ENCODE results near the gene CCNI.
"Not testable (repeated sequence)": the region's sequence is repeated elsewhere in the genome, so short reads cannot be mapped to it uniquely, and the experiment has no call there.

The CCNI gene

DNA sequence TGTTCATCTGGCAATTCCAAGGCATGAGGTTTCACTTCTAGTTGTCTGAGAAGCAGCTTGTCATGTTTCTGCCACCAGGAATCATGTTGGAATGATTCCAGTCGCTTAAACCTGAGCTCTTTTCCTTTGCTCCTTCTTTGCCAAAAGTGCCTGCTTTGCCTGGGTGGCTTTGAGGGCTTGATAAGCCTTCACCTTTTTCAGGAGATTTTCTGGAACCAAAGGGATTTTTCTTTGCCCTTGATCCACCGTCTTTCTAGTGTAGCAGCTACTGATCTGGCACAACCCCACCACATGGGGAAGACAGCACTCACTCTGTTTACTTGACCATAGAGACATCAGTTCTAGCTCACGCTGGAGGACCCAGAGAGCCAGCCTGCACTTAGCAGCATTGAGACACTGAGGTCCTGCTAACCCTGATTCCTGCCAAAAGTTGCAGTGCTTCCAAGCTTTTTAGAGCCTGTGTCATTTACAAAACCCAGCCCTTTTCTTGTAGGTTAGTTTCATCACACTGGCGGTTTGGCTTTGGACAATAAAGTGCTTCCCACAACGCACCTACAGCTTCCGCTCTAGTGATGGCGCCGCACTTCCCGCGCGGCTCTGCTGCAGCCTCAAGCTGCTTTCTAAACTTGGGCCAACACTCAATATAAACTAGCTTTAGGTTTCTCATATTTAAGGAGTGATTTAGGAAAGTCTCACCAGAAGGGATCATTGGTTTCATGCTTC lies 7.3 kb upstream of the CCNI start:
- DNase-seq (ENCODE audit: low read depth in 2 of 2): no peak

DNA sequence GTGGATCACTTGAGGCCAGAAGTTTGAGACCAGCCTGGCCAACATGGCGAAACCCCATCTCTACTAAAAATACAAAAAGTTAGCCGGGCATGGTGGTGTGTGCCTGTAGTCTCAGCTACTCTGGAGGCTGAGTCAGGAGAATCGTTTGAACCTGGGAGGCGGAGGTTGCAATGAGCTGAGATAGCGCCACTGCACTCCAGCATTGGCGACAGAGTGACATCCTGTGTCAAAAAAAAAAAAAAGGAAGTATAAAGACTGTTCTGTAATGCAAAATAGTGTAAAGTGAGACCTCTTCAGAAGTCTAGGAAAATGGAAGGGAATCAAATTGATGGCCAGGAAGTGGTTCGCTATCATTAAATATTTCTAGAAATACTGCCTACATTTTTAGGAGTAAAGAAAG lies 5.0 kb upstream of the CCNI start:
- DNase-seq (ENCODE audit: low read depth in 2 of 2): not testable (repeated sequence)

DNA sequence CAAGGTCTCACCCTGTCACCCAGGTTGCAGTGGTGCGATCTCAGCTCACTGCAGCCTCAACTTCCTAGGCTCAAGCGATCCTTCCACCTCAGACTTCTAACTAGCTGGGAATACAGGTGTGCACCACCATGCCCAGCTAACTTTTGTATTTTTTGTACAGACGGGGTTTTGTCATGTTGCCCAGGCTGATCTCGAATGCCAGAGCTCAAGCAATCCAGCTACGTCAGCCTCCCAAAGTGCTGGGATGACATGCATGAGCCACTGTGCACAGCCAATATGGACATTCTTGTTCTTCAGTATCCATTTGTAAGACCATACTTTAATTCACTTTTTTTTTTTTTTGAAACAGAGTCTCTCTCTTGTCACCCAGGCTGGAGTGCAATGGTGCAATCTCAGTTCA lies 3.5 kb upstream of the CCNI start:
- no peak for DNase-seq (ENCODE audit: low read depth in 2 of 2)

DNA sequence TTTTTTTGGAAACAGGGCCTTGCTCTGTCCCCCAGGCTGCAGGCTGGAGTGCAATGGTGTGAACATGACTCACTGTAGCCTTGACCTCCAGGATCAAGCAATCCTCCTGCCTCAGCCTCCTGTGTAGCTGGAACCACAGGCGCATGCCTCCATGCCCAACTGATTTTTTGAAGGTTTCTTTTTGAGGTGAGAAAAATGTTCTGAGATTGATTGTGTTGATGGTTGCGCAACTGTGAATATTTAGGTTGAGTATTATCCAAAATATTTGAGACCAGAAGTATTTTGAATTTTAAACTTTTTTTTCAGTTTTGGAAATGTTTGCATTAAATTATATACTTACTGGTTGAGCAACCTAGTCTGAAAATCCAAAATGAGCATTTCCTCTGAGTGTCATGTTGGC lies 2.6 kb upstream of the CCNI start:
- no peak for DNase-seq (ENCODE audit: low read depth in 2 of 2)

DNA sequence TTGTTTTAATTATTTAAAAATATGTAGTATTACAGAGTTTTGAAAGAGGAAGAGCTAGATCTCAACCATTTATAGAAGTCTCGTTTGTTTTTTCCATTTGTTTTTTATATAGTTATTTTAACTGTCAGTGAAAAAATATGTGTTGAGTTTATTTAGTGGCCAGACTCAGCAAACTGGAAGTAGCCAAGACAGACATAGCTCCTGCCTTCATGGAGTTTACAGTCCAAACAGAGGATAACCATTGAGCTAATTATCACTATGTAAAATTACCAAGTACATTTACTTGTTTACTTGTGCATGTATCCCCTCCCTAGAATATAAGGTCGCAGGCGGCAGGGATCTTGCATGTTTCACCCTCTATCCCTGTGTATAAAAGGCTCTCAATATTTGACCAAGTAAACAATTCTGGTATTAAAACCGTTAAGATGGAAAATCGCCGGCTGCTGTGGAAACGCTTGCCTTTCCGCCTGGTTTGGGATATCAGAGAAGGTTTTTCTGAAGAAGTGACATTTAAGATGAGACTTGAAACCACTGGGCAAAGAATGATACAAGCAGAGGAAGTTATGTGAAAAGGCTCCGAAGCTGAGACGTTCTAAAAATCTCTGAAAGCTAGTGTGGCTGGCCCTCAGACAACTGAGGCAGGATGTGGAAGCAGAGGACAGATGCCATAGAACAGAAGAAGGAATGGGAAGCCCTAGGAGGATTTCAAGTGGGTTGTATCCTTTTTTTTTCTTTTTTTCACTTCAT lies 1.3 kb upstream of the CCNI start:
- DNase-seq (ENCODE audit: low read depth in 2 of 2): no peak

DNA sequence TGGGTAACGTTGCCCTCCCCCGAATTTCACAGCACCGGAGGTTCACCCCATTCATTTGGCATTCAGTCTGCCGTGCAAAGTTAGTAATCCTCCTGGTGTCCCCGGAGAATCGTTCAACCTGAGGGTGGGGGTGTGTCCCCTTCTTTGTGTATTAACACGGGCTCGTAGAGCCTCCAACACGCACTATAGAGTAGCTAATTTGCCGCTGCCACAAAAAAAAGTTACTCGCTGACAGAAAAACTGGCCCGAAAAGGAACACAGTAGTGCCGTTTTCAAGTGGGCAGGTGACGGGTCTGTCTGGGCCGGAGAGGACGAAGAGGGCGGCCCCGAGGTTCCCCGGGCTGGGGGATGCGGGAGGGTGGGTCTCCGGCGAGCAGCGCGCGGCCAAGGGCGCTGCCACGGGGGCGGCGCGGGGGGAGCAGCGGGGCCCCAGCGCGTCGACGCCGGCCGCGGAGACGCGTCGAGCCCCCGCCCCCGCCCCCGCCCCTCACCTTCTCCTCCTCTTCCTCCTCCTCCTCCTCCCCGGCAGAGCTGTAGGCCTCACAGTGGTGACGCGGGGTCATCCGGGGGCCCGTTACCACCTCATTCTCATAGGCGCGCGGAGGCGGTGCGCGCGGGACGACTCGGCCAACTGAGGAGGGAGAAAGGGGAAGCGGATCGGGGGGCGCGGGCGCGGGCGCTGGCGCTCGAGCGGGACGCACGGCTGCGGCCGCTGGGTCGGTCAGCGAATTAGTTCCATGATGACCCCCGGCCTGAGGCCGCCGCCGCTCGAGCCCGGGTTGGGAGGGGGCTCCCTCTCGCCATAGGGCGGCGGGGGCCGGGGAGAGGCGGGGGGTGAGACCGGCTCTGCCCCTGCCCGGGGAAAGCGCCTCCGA lies 571 bp downstream of the CCNI start:
- peak; percentile 62 to 67 for DNase-seq (ENCODE audit: low read depth in 2 of 2)

DNA sequence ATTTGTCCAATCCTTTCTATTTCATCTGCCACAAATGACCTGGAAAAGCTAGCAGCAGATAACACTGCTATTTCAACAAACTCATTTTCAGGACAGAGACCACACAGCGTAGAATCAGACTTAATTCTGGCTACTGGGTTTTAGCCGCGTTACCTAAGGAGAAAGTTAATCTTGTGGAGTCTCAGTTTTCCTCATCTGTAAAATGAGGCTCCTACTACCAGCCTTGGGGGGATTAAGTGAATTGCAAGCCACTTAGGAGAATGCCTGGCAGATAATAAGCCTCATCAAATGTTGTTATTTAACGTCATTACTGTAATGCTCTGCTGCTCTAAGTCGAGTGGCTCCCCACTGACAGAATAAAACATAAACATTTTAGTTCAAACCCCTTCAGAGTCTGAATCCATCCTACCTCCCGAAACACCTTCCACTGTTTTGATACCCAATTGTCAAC lies 1.4 kb downstream of the CCNI start:
- DNase-seq (ENCODE audit: low read depth in 2 of 2): no peak

DNA sequence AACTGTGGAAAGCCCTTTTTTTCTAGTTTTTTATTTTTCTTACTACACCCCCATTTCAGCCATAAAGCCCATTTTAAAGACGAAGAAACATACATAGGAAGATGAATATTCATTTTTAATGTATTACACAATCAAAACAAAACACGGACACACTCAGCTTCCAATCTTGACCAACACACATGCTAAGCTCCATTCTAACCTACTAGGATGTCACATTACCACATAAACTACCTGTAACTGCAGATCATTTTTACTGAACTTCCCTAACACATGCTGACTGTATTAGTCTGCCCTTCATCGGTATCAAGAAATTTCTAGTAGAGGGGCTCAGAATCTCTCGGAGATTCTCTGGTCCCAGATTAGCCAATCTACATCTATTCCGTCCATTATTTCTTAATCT lies 1.8 kb downstream of the CCNI start:
- DNase-seq (ENCODE audit: low read depth in 2 of 2): no peak

DNA sequence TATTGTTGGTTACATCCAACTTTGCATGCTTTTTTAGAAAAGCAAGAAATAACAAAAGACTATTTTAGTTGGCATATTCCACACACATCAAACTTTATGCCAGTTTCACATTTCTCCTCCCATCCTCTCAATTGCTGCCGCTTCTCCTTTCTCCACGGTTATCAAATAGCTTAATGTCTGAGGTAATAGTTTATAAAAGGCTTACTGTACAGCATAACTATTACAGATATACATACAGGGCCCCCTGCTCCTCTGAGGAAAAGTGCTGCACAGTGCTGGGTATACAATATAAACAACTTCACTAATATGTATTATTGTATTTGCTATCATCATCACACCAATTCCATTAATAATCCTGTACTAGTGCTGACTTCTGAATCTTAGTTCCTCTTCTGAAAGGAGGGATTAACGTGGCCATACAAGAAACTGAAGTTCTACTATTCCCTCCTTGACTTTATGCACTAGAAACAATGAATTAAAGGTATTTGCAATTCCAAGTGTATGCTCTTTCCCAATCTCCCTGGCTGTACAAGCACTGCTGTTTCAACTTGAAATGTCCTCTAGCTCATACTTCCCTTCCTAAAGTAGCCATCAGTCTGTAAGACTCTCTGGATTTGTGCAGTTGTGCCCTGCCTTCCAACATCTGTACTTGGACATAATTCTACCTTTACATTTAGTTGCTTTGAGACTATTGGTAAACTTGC lies 2.5 kb downstream of the CCNI start:
- DNase-seq (ENCODE audit: low read depth in 2 of 2): no peak

DNA sequence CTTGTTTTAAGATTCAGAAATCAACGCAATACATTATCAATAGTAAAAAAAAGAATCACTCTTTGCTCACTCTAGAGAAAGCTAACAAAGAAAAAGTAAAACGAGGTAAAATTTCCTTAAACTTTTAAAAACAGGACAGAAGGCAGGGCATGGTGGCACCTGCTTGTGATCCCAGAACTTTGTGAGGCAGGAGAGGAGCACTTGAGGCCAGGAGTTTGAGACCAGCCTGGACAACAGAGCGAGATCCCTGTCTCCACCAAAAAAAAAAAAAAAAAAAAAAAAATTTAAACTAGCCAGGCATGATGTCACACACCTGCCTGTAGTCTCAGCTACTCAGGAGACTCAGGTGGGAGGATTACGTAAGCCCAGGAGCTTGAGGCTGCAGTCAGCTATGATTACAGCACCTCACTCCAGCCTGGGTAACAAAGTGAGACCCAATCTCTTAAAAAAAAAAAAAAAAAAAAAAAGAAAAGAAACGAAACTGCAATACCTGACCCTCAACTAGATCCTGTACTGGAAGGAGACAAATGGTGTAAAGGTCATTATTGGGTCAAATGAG lies 3.5 kb downstream of the CCNI start:
- DNase-seq (ENCODE audit: low read depth in 2 of 2): peak in 1 of 2 donors; percentile 23

DNA sequence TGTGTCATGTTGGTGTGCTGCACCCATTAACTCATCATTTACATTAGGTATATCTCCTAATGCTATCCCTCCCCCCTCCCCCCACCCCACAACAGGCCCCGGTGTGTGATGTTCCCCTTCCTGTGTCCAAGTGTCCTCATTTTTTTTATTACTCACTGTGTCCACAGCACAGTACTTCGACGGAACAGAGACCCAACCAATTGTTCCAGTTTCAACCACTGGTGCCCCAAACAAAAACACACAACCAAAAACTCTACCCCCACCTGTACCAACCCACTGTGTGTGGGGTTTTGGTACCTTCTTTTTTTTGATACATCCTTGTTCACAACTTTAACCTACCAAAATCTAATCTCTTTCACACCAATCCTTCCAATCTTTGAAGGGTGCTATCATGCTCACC lies 6.3 kb downstream of the CCNI start:
- not testable (repeated sequence) for DNase-seq (ENCODE audit: low read depth in 2 of 2)

DNA sequence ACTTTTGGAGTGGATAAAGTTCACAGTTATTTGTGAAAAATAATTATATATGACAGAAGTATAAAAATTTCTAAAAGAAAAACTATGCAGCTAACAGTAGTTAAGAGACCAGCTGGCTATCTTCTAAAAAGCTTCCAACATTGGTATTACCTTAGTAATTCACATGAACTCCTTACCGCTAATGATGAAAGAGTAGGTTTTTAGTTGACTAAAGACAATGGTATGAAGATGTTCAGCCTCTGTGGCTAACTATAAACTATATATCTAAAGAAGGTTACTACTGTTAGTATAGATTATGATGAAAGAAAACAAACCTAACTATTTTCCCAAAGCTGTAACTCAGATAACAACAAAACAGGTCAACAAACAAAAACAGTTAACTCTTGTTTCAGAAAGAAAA lies 10.4 kb downstream of the CCNI start:
- no peak for DNase-seq (ENCODE audit: low read depth in 2 of 2)

DNA sequence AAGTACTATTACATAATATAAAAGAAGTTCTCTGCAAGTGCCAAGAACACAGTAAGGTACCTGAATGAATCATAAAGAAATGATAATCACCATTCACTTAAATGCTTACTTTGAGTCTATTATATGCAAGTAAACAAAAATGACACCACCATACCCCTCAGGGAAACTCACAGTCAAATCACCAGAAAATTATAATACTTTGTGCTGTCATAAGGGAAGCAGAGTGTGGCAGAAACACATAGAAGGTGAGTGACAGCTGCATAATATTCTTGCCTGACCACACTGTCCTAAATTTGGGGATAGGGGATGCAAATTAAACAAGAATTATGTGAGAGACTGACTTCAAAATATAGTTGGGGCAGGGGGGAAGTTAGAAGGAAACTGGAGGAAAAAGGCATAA lies 12.9 kb downstream of the CCNI start:
- no peak for DNase-seq (ENCODE audit: low read depth in 2 of 2)

DNA sequence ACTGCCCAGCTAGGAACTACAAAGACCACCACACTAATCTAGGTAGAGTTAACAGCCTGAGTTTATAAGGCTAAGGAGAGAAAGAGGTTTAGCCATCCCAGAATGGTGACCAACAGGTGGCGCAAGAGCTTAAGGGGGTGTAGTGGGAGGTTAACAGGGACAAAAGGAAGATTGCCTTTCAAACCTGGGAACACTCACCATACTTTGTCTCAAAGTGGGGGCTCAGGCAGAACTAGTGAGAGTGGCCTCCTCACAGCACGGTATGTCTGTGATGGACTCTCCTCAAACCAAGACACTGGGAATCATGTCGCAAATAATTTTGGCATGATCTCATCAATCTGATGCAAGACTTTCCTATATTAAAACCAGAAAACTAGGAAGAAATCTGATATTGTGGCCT lies 23.4 kb downstream of the CCNI start:
- peak in 1 of 2 donors; percentile 44 for DNase-seq (ENCODE audit: low read depth in 2 of 2)

DNA sequence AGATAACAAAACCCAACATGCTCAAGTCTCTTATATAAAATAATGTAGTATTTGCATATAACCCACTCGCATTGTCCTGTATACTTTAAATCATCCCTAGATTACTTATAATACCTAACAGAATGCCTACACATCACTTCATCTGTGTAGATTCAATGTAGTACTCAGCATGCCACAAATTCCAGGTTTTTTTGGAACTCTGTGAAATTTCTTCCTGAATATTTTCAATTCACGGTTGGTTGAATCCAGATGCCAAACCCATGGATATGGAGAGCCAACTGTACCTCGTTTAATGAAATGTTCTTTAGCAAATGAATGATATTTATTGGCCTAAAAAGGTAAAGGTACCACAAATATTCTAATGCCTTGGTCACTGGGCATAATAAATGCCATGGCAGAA lies 24.8 kb downstream of the CCNI start:
- no peak for DNase-seq (ENCODE audit: low read depth in 2 of 2)

DNA sequence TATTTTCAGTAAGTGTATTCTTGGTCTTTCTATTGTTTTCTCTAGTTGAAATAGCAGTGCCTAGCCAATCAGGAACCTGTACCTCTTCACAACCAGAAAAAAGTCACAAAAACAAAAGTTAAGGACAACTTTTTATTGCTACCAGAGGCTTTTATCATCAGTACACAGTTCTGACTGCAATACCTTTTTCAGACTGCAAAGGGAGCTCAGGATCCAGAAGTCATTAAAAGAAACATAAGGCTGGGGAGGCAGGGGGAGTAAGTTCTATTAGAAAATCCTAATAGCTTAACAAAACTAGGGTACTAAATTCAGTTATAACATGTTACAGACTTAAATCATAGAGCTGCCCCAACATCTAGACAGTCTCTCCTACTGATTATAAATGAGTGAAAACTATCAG lies 28.8 kb downstream of the CCNI start:
- DNase-seq (ENCODE audit: low read depth in 2 of 2): no peak

DNA sequence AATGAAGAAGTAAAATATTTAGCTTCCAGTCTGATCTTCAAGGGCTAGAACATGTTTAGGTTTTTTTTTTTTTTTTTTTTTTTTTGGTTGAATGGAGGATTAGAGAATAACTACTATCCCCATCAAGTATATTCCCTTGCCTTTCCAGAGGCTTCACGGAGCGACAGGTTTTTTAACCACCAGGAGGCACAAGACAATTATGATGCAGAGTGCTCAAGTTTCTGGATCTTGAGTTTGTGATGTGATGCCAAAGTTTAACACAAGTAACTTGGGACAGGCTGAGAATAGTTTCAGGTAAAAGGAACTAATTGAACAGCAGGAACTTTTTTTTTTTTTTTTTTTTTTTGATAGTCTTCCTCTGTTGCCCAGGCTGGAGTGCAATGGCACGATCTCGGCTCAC lies 30.3 kb downstream of the CCNI start:
- no peak for DNase-seq (ENCODE audit: low read depth in 2 of 2)

DNA sequence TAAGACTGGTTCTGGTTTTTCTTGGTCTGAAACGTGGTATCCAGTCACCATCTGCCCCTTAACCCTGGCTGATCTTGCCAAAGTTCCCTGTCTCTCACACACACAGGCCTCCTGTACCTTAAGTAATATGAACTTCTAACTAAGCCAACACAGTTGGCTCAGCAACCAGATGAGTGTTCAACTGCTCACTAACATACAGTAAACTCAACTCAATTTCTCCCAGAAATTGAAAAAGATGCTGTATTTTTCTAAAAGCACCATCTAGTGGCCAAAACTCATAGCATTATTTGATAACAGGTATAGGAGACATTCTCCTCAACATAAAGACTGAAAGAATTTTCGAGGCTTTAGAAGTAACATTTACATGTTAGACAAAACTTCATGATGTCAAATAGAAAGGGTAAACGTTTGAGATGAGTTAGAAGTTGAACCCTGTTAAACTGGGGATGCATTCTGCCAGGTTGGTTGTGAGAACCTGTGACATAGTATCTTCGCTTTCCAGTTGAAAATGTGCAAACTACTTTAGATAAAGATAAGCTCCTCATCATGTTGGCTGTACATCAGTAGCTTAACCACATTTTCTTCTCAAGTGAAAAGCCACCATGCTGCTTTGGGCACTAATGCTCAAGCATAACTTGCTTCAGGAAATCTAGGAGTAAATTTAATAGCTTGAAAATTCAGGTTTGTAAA lies 31.2 kb downstream of the CCNI start:
- no peak for DNase-seq (ENCODE audit: low read depth in 2 of 2)

DNA sequence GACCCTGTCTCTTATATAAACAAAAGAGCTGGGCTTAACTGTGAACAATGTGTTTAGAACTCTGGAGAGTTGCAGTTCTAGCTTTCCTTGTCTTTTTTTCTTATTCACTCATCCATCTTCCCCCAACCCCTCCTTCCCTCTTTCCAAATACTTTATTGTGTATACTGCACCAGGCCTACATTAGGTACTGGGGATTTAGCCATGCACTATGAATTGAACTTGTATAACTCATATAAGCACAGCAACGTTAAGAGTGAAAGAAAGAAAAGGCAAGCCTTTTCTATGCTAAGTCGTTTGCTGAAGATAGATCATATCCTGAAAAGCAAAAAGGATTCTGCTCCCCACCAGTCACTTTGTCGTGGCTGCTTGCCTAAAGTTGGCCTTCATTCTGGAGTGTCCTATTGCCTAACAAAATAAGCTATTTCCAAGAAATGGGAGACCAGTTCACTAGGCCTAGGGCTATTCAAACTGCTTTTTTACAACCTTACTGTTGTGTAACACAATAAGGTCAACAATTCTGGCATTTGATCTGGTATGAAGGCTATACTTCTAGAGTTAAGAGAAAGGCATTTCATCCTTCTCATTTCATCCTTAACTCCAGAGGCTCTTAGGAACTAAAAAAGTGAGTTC lies 32.2 kb downstream of the CCNI start:
- no peak for DNase-seq (ENCODE audit: low read depth in 2 of 2)
